PFSK-1 (cell line): ENCODE data around the gene FKBP1A.

ENCODE experiments used
- FOXP2 ChIP-seq: optimal IDR thresholded peaks from 2 replicates; pipeline ENCODE3; 2011; ENCODE audit warnings: borderline replicate concordance, control low read depth, inconsistent platforms; ENCODE audit not compliant: insufficient read depth; ENCODE audit errors: extremely low read length, extremely low read depth
- POLR2AphosphoS5 ChIP-seq: IDR thresholded peaks from 2 replicates; pipeline ENCODE4 v1.6.1; 2012; ENCODE audit warnings: low read depth, mild to moderate bottlenecking, control low read depth, low read length, moderate library complexity
- SIN3A ChIP-seq: IDR thresholded peaks from 2 replicates; pipeline ENCODE4 v1.6.1; 2012; ENCODE audit warnings: mild to moderate bottlenecking, low read length, moderate library complexity, borderline replicate concordance; ENCODE audit not compliant: insufficient read depth
- TAF1 ChIP-seq: IDR thresholded peaks from 2 replicates; pipeline ENCODE4 v1.6.1; 2012; ENCODE audit warnings: low read length, control low read depth, borderline replicate concordance; ENCODE audit not compliant: insufficient read depth
- TF ChIP-seq, protein P1 (sequence below), 2 experiments: IDR thresholded peaks; 2 replicates each; pipeline versions ENCODE4 v1.6.1 to v1.8.0; 2011 to 2012; ENCODE audit warnings: low read depth in 2 of 2, low read length in 2 of 2, control low read depth in 1 of 2, inconsistent platforms in 1 of 2, mild to moderate bottlenecking in 1 of 2, moderate library complexity in 1 of 2; ENCODE audit not compliant: insufficient read depth in 1 of 2

DNA sequence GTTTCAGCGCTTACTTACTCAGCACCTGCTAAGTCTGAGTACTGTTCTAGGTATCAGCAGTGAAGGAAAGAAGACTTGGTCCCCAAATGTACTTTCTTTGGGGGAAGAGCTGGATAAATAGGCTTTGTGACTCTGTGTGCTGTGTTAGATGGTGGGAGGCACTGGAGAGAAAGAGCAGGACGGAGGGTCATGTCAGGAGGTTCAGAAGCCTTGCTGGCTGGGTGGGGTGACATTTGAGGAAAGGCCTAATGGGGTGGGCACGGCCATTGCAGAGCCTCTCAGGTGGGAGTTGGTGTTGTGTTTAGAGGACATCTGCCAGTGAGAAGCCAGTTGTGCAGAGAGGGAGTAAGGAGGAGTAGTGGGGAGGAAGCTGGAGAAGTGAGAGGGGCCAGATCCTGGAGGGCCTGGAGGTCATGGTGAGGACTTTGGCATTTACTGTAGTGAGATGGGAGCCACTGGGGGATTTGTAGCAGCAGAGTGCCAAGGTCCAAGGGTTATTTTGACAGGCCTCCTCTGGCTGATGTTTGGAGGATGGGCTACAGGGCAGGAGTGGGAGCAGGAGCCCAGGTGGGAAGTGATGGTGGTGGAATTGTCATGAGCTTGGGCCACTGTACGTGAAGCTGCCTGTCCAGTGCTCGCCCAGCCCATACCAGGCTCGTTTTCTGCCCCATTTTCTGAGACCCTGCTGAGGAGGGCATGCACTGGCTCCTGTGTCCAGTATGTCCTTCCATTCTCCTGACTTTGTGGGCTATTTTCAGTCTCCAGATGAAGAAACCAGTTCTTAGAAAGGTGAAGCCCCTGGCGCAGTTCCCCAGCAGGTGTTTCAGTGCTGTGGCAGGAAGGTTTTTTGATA is 64.8 kb downstream of the FKBP1A start:
- TF ChIP-seq, protein P1, sequence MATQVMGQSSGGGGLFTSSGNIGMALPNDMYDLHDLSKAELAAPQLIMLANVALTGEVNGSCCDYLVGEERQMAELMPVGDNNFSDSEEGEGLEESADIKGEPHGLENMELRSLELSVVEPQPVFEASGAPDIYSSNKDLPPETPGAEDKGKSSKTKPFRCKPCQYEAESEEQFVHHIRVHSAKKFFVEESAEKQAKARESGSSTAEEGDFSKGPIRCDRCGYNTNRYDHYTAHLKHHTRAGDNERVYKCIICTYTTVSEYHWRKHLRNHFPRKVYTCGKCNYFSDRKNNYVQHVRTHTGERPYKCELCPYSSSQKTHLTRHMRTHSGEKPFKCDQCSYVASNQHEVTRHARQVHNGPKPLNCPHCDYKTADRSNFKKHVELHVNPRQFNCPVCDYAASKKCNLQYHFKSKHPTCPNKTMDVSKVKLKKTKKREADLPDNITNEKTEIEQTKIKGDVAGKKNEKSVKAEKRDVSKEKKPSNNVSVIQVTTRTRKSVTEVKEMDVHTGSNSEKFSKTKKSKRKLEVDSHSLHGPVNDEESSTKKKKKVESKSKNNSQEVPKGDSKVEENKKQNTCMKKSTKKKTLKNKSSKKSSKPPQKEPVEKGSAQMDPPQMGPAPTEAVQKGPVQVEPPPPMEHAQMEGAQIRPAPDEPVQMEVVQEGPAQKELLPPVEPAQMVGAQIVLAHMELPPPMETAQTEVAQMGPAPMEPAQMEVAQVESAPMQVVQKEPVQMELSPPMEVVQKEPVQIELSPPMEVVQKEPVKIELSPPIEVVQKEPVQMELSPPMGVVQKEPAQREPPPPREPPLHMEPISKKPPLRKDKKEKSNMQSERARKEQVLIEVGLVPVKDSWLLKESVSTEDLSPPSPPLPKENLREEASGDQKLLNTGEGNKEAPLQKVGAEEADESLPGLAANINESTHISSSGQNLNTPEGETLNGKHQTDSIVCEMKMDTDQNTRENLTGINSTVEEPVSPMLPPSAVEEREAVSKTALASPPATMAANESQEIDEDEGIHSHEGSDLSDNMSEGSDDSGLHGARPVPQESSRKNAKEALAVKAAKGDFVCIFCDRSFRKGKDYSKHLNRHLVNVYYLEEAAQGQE (IDR thresholded peaks at IDR 0.05; ENCODE audit: insufficient read depth in 1 of 2, low read depth in 2 of 2, low read length in 2 of 2), result no peak
- TF ChIP-seq POLR2AphosphoS5, result no peak
- TF ChIP-seq TAF1, result no peak
- TF ChIP-seq SIN3A, result no peak
- TF ChIP-seq FOXP2, result no peak
